ENCODE measurements around the gene THRB.

The THRB gene

DNA sequence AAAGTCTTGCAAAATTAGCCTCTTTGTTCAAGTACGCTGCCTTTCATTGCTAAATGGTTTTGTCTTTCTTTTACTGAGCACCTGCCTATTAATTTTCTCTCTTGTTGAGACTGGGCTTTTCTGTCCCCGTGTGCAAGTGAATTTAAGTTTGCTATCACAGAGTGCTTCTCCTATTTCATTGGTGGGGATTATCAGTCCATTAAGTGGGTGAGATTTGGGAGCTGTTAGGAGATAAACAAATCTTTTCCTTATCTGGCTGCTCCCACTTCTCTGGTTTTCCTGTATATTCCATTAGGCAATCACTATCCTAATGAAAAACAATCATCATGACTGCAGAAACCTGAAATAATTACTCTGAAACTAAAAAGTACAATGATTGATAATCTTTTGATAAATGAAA, 295.4 kb downstream of the THRB start:
- DNase-seq, result no peak
- Mint-ChIP-seq H3K4me3 (no peak overlapping the region), H3K27me3 (peaks cover 8 to 32% of the 10 kb centered on the region in 2 donors), H3K4me1 (ENCODE audit: low read depth in 2 of 2) (no peaks in the 10 kb centered on the region), H3K9me3 (no peaks in the 10 kb centered on the region), H3K36me3 (ENCODE audit: insufficient read depth) (no peaks in the 10 kb centered on the region), H3K27ac (no peak overlapping the region)
- ATAC-seq (replicated peaks), result no peak

DNA sequence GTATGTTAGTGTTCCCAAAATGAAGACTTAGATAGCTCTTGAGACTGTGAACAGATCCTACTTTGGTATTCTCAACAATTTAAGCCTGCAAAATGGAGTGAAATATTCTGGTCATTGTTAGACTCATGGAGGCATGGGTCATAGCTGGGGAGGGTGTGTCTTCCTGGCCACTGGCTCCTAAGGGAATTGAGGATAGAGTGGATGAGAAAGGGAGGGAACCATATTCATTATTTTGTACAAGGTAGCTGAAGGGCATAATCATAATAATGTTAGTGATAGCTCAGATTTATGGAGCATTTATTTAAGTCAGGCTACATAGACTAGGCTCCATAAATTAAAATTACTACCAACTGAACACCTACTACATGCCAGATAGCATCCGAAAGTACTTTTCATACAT, 295.9 kb downstream of the THRB start:
- no peak overlapping the region for H3K27ac Mint-ChIP-seq
- H3K27me3 Mint-ChIP-seq, result peaks cover 8 to 32% of the 10 kb centered on the region in 2 donors
- H3K9me3 Mint-ChIP-seq, result no peaks in the 10 kb centered on the region
- DNase-seq (no peak), ATAC-seq (replicated peaks) (no peak)
- H3K4me1 Mint-ChIP-seq (ENCODE audit: low read depth in 2 of 2), result no peaks in the 10 kb centered on the region
- no peak overlapping the region for H3K4me3 Mint-ChIP-seq
- H3K36me3 Mint-ChIP-seq (ENCODE audit: insufficient read depth), result no peaks in the 10 kb centered on the region

DNA sequence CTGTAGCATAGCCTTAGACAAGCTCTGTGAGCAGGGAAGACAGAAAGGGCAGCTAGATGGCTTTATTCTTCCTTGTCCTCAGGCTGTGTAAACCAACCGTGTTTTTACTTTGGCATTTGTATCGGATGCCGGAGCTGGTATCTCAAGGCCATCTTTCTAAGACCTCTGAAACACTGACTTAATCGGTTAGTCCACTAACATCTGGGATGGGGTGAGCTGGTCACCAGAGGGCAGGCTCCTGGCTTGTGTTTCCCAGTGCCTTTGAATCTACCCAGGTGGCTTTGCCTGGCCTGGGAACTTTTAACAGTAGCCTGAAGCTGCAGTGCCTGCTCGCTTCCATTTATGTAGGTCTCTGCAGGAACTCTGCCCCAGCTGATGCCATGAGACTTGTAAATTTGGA, 296.8 kb downstream of the THRB start:
- H3K27ac Mint-ChIP-seq, result no peak overlapping the region
- DNase-seq, result no peak
- H3K27me3 Mint-ChIP-seq, result peaks cover 8 to 32% of the 10 kb centered on the region in 2 donors
- no peak overlapping the region for H3K4me3 Mint-ChIP-seq
- no peaks in the 10 kb centered on the region for H3K9me3 Mint-ChIP-seq
- no peaks in the 10 kb centered on the region for H3K36me3 Mint-ChIP-seq (ENCODE audit: insufficient read depth)
- H3K4me1 Mint-ChIP-seq (ENCODE audit: low read depth in 2 of 2), result no peaks in the 10 kb centered on the region
- ATAC-seq (replicated peaks), result no peak

DNA sequence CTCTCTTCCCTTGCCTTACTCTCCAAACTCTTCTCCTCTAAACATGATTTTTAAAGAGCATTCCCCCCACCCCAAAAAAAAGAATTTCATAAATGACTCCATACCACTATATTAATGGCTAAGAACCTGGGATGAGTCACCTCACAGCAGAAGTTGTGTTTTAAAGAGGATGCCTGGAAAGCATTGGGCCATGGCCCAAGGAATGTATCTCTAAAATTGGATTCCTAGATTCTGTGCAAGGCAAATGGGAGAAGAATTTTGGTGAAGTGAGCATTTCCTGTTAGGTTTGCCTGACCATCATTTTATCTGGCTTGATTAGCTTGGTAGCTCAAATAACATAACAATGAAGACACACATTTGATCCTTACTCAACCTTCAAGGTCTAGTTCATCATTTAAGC, 298.1 kb downstream of the THRB start:
- Mint-ChIP-seq H3K27ac (no peak overlapping the region), H3K4me1 (ENCODE audit: low read depth in 2 of 2) (no peaks in the 10 kb centered on the region), H3K9me3 (no peaks in the 10 kb centered on the region), H3K4me3 (no peak overlapping the region), H3K36me3 (ENCODE audit: insufficient read depth) (no peaks in the 10 kb centered on the region), H3K27me3 (peaks cover 8 to 22% of the 10 kb centered on the region in 2 donors)
- DNase-seq, result no peak
- no peak for ATAC-seq (replicated peaks)

DNA sequence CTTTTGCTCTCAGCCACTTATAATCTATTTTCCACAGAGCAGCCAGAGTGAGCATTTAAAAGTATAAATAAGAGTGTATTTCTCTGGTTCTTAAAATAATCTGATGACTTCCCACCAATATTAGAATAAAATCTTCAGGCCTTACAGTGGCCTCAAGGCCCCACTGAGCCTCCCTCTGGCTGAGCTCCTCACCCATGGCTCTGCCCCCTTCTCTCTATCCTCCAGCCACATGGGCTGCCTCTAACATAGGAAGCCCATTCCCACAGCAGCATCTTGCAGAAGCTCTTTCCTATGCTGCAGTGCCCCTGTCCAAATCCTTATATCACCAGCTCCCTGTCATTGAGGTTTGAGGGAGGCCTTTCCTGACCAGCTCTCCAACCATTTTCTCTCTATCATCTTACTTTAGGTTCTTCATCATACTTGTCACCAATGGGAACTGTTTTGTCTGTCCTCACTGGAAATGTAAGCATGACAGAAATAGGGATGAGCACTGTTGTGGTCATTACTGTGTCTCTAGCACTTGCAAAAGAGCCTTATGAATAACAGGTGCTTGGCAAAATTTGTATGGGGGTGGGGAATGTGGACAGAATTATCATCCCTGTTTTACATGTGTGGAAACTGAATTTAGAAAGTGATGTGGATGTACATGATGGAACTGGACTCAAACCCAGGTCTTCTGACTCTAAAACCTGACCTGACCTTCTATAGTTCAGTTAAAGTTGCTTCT, 299.0 kb downstream of the THRB start:
- Mint-ChIP-seq H3K4me3 (no peak overlapping the region), H3K36me3 (ENCODE audit: insufficient read depth) (no peaks in the 10 kb centered on the region), H3K4me1 (ENCODE audit: low read depth in 2 of 2) (no peaks in the 10 kb centered on the region), H3K27me3 (peaks cover 8 to 15% of the 10 kb centered on the region in 2 donors), H3K27ac (no peak overlapping the region), H3K9me3 (no peaks in the 10 kb centered on the region)
- no peak for DNase-seq
- no peak for ATAC-seq (replicated peaks)

GRCh38 chr3:24192469-24193056, 302.1 kb downstream of the THRB start:
- Mint-ChIP-seq H3K27me3 (no peaks in the 10 kb centered on the region), H3K9me3 (no peaks in the 10 kb centered on the region), H3K27ac (no peak overlapping the region), H3K4me1 (ENCODE audit: low read depth in 2 of 2) (no peaks in the 10 kb centered on the region), H3K4me3 (no peak overlapping the region), H3K36me3 (ENCODE audit: insufficient read depth) (no peaks in the 10 kb centered on the region)
- DNase-seq (no peak), ATAC-seq (replicated peaks) (no peak)

DNA sequence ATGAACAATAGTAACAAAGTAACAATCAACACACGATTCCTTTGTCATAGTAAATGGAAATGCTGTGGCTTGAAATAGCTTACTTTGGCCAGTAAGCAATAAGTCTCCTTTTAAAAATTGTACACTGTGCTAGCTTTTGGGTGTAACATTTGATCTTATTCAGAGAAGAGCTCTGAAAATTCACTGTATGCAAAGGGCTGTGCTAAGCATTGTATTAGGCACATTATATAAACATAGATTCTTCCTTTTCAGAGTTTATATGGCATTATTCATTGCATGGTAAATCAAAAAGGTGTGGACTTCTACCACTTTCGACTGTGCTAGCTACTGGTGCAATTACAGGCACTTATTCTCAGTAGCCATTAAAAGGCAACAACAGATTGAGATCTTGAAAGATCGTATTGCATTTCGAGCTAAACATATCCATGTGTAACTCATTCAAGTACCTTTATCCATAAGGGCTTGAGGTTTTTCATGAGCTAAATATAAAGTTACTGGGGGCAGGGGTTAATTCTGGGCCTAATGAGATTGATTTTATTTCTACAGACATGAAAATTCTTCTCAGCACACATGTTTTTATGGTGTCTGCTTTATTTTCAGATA, 302.7 kb downstream of the THRB start:
- H3K4me3 Mint-ChIP-seq, result no peak overlapping the region
- H3K27me3 Mint-ChIP-seq, result no peaks in the 10 kb centered on the region
- no peak overlapping the region for H3K27ac Mint-ChIP-seq
- H3K9me3 Mint-ChIP-seq, result no peaks in the 10 kb centered on the region
- no peaks in the 10 kb centered on the region for H3K4me1 Mint-ChIP-seq (ENCODE audit: low read depth in 2 of 2)
- H3K36me3 Mint-ChIP-seq (ENCODE audit: insufficient read depth), result no peaks in the 10 kb centered on the region
- DNase-seq, result no peak
- no peak for ATAC-seq (replicated peaks)

- Mint-ChIP-seq H3K9me3 (no peaks in the 10 kb centered on the region), H3K27ac (no peak overlapping the region), H3K4me3 (no peak overlapping the region), H3K4me1 (ENCODE audit: low read depth in 2 of 2) (peaks cover 0 to 3% of the 10 kb centered on the region in 2 donors), H3K36me3 (ENCODE audit: insufficient read depth) (no peaks in the 10 kb centered on the region), H3K27me3 (peaks cover 0 to 7% of the 10 kb centered on the region in 2 donors)
- ATAC-seq (replicated peaks) (no peak), DNase-seq (no peak)
Measured at GRCh38 chr3:24190256-24190655, 304.4 kb downstream of the THRB start.

GRCh38 chr3:24185738-24186384, 308.8 kb downstream of the THRB start:
- Mint-ChIP-seq H3K9me3 (no peaks in the 10 kb centered on the region), H3K36me3 (ENCODE audit: insufficient read depth) (no peaks in the 10 kb centered on the region), H3K4me3 (no peak overlapping the region), H3K27me3 (peaks cover 0 to 7% of the 10 kb centered on the region in 2 donors), H3K4me1 (ENCODE audit: low read depth in 2 of 2) (peaks cover 0 to 3% of the 10 kb centered on the region in 2 donors), H3K27ac (no peak overlapping the region)
- ATAC-seq (replicated peaks) (no peak), DNase-seq (no peak)

DNA sequence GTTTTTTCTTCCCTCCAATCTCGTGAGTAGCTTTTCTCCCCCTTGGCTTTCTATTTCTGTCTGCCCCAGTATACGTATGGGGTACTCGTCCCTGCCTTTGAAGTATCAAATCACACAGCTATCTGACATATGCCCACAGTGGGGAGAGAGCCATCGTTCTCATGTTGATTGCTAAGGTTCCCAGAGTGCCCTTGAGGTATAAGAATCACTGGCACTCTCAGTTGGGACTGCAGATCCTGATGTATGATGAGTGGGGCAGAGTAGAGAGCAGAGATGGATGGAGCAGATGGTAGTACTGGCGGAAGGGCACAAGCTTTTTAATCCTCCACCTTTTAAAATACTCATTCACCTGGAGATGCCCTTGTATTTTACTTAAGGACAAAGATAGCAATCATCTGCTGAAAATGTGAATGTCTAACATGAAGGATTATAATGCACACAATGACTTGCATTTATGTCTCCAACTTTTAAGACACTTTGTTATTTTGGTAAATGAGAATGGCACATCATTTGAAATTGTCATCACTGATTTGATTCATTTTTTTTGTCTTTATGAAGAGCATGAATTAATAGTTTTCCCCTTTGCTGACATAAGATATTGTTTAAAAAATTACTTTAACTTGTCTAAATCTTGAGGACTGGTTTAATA, 310.0 kb downstream of the THRB start:
- Mint-ChIP-seq H3K27me3 (peaks cover 0 to 7% of the 10 kb centered on the region in 2 donors), H3K4me3 (no peak overlapping the region), H3K9me3 (no peaks in the 10 kb centered on the region), H3K36me3 (ENCODE audit: insufficient read depth) (no peaks in the 10 kb centered on the region), H3K4me1 (ENCODE audit: low read depth in 2 of 2) (peaks cover 0 to 3% of the 10 kb centered on the region in 2 donors), H3K27ac (no peak overlapping the region)
- ATAC-seq (replicated peaks) (no peak), DNase-seq (no peak)

GRCh38 chr3:24182756-24183155, 311.9 kb downstream of the THRB start:
- DNase-seq, result no peak
- peaks cover 0 to 7% of the 10 kb centered on the region in 2 donors for H3K27me3 Mint-ChIP-seq
- H3K4me1 Mint-ChIP-seq (ENCODE audit: low read depth in 2 of 2), result peaks cover 0 to 3% of the 10 kb centered on the region in 2 donors
- no peak for ATAC-seq (replicated peaks)
- H3K36me3 Mint-ChIP-seq (ENCODE audit: insufficient read depth), result no peaks in the 10 kb centered on the region
- H3K9me3 Mint-ChIP-seq, result no peaks in the 10 kb centered on the region
- no peak overlapping the region for H3K4me3 Mint-ChIP-seq
- no peak overlapping the region for H3K27ac Mint-ChIP-seq

DNA sequence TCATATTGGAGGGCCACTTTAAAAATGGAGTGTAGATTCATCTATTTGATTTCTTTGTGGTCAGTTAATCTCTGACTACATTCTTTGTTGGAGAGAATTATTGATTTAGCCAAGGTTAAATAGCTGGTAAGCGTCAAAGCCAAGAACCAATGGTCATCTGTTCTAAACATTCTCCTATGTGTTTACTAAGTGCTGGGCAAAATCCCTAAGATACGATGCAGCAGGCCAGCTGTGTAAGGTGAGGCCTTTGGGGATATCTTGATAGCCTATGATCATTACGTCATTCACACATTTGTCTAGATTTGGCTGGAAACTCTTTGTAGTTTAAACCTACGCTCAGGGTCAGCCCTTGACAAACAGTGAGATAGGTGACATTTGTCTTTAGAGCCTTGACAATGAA, 313.4 kb downstream of the THRB start:
- ATAC-seq (replicated peaks) (no peak), DNase-seq (no peak)
- no peak overlapping the region for H3K4me3 Mint-ChIP-seq
- H3K4me1 Mint-ChIP-seq (ENCODE audit: low read depth in 2 of 2), result peaks cover 0 to 3% of the 10 kb centered on the region in 2 donors
- H3K9me3 Mint-ChIP-seq, result no peaks in the 10 kb centered on the region
- peaks cover 0 to 7% of the 10 kb centered on the region in 2 donors for H3K27me3 Mint-ChIP-seq
- H3K36me3 Mint-ChIP-seq (ENCODE audit: insufficient read depth), result no peaks in the 10 kb centered on the region
- no peak overlapping the region for H3K27ac Mint-ChIP-seq

- Mint-ChIP-seq H3K36me3 (ENCODE audit: insufficient read depth) (no peaks in the 10 kb centered on the region), H3K4me1 (ENCODE audit: low read depth in 2 of 2) (peaks cover 0 to 2% of the 10 kb centered on the region in 2 donors), H3K27ac (no peak overlapping the region), H3K27me3 (peaks cover 0 to 2% of the 10 kb centered on the region in 2 donors), H3K4me3 (no peak overlapping the region), H3K9me3 (no peaks in the 10 kb centered on the region)
- no peak for DNase-seq
- ATAC-seq (replicated peaks), result no peak
Measured at GRCh38 chr3:24180616-24181015, 314.0 kb downstream of the THRB start.
